Hematopoietic multipotent progenitor cell treated with erythropoietin and hydrocortisone succinate and interleukin-3 and kit ligand, for 4 days (in vitro differentiated cells): ENCODE data around the gene IL3RA.

Source experiments
- DNase-seq: peaks from one replicate; pipeline ENCODE4 v3.0.0-alpha.2; 2015

IL3RA gene

GRCh38 chrX:1427756-1428155, 91.2 kb downstream of the IL3RA start:
- no peak for DNase-seq

- no peak for DNase-seq
Measured at GRCh38 chrX:1430451-1430850, 93.9 kb downstream of the IL3RA start.
